Breast epithelium (tissue), 3 donors: Measurements from ENCODE around the gene CTNNA3.

Source experiments
- POLR2A ChIP-seq: fragments of 450-650 bp; IDR thresholded peaks from one replicate; pipeline ENCODE4 v1.6.1; 2016; ENCODE audit warnings: antibody characterized with exemption, mild to moderate bottlenecking, moderate library complexity
- POLR2AphosphoS5 ChIP-seq, 3 donors: sonication (generic); formaldehyde crosslinking; IDR thresholded peaks; one replicate each; pipeline ENCODE4 v1.6.1; 2017; ENCODE audit warnings: antibody characterized with exemption in 3 of 3
- TF ChIP-seq, protein P1 (sequence below), 3 donors: fragments of 450-650 bp; IDR thresholded peaks; one replicate each; pipeline ENCODE4 v1.5.1; 2016 to 2017; ENCODE audit warnings: antibody characterized with exemption in 3 of 3, mild to moderate bottlenecking in 3 of 3, moderate library complexity in 3 of 3

GRCh38 chr10:66277481-66277880 lies 1418.5 kb downstream of the CTNNA3 start:
- TF ChIP-seq, protein P1, sequence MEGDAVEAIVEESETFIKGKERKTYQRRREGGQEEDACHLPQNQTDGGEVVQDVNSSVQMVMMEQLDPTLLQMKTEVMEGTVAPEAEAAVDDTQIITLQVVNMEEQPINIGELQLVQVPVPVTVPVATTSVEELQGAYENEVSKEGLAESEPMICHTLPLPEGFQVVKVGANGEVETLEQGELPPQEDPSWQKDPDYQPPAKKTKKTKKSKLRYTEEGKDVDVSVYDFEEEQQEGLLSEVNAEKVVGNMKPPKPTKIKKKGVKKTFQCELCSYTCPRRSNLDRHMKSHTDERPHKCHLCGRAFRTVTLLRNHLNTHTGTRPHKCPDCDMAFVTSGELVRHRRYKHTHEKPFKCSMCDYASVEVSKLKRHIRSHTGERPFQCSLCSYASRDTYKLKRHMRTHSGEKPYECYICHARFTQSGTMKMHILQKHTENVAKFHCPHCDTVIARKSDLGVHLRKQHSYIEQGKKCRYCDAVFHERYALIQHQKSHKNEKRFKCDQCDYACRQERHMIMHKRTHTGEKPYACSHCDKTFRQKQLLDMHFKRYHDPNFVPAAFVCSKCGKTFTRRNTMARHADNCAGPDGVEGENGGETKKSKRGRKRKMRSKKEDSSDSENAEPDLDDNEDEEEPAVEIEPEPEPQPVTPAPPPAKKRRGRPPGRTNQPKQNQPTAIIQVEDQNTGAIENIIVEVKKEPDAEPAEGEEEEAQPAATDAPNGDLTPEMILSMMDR (IDR thresholded peaks at IDR 0.05): no peak
- no peak for TF ChIP-seq POLR2AphosphoS5 (IDR thresholded peaks at IDR 0.05)
- no peak for TF ChIP-seq POLR2A
